PC-3 (cell line): ENCODE measurements around the gene ASCL5. TPM values are rescaled to one million over a fixed set of nuclear protein-coding genes. Genes with fewer than 3 reads are reported as not detected.

Source experiments
- ATAC-seq: fragments of 200-7000 bp; cut with Tn5 transposase; 2 replicates; pipeline ENCODE4 v1.9.1; 2020; ENCODE audit warnings: mild to moderate bottlenecking, moderate library complexity
- BruUV-seq: library from RNA; stranded (reverse); fragments of 400-500 nt; replicated peaks from 2 replicates; lab custom pipeline; 2021; lab: Mats Ljungman, UMichigan
- CTCF ChIA-PET: fragments of 300-600 bp; sonication (Branson Sonifier 250); formaldehyde crosslinking; loops from one replicate; lab custom pipeline; 2022; ENCODE audit warnings: antibody characterized with exemption; lab: Charles Lee
- POLR2A ChIA-PET: fragments of 300-600 bp; sonication (Branson Sonifier 250); formaldehyde crosslinking; loops from one replicate; lab custom pipeline; 2022; ENCODE audit warnings: antibody characterized with exemption; ENCODE audit not compliant: unreplicated experiment; lab: Charles Lee
- DNase-seq: peaks from one replicate; pipeline ENCODE4 v3.0.0-alpha.2; 2015
- H2AFZ ChIP-seq: fragments of 300-600 bp; sonication (generic); 2 replicates; pipeline ENCODE4 v1.6.0; 2016; ENCODE audit warnings: antibody characterized with exemption, low read length
- H3F3A ChIP-seq: fragments of 300-600 bp; sonication (generic); one replicate; pipeline ENCODE4 v1.6.0; 2017; ENCODE audit warnings: antibody characterized with exemption, low read length, control low read depth, mild to moderate bottlenecking; ENCODE audit not compliant: unreplicated experiment
- H3K27ac ChIP-seq: fragments of 300-600 bp; sonication (generic); 2 replicates; pipeline ENCODE4 v1.5.1; 2016; ENCODE audit warnings: mild to moderate bottlenecking, low read length
- H3K27me3 ChIP-seq: fragments of 300-600 bp; sonication (generic); 2 replicates; pipeline ENCODE4 v1.6.1; 2016; ENCODE audit warnings: low read length, mixed read lengths
- H3K36me3 ChIP-seq: fragments of 300-600 bp; sonication (generic); 2 replicates; pipeline ENCODE4 v1.6.1; 2016; ENCODE audit warnings: low read depth, mixed run types, low read length, mixed read lengths
- H3K4me1 ChIP-seq: fragments of 300-600 bp; sonication (generic); 2 replicates; pipeline ENCODE4 v1.5.1; 2016; ENCODE audit warnings: low read length; ENCODE audit not compliant: insufficient read depth
- H3K4me2 ChIP-seq: fragments of 300-600 bp; sonication (generic); 2 replicates; pipeline ENCODE4 v1.6.0; 2016; ENCODE audit warnings: low read length
- H3K4me3 ChIP-seq: fragments of 300-600 bp; sonication (generic); 2 replicates; pipeline ENCODE4 v1.5.1; 2016; ENCODE audit warnings: mild to moderate bottlenecking, low read length, mixed read lengths
- H3K79me2 ChIP-seq: fragments of 300-600 bp; sonication (generic); 2 replicates; pipeline ENCODE4 v1.6.1; 2017; ENCODE audit warnings: low read length, mixed read lengths
- H3K9ac ChIP-seq: fragments of 300-600 bp; sonication (generic); 2 replicates; pipeline ENCODE4 v1.6.0; 2016; ENCODE audit warnings: mild to moderate bottlenecking, low read length
- H3K9me2 ChIP-seq: fragments of 300-600 bp; sonication (generic); replicated peaks from 2 replicates; pipeline ENCODE4 v1.6.1; 2016; ENCODE audit warnings: mixed run types, low read length, mixed read lengths
- H3K9me3 ChIP-seq: fragments of 300-600 bp; sonication (generic); 2 replicates; pipeline ENCODE4 v1.6.1; 2016; ENCODE audit warnings: low read length, mixed read lengths
- H4K20me1 ChIP-seq: fragments of 300-600 bp; sonication (generic); 2 replicates; pipeline ENCODE4 v1.6.1; 2016; ENCODE audit warnings: low read length, mixed read lengths
- EZH2 ChIP-seq: fragments of 300-600 bp; sonication (generic); IDR thresholded peaks from one replicate; pipeline ENCODE4 v1.6.1; 2017; ENCODE audit warnings: antibody characterized with exemption, mild to moderate bottlenecking, low read length; ENCODE audit not compliant: unreplicated experiment
- EZH2phosphoT487 ChIP-seq: fragments of 300-600 bp; sonication (generic); IDR thresholded peaks from 2 replicates; pipeline ENCODE4 v1.6.1; 2018; ENCODE audit warnings: mild to moderate bottlenecking, antibody characterized with exemption, low read length, borderline replicate concordance
- intact Hi-C: fragments of 100-400 bp; cut with micrococcal nuclease; formaldehyde crosslinking; loops from 2 replicates; pipeline ENCODE4 v1.9.0; 2023
- total RNA-seq: library from RNA; depleted of rRNA; stranded (reverse); fragments of >200 nt; gene quantifications from 2 replicates; pipeline ENCODE4 v1.2.3, GENCODE V29; 2014
- TF ChIP-seq, protein P1 (sequence below): fragments of 300-600 bp; sonication (generic); conservative IDR thresholded peaks from 2 replicates; pipeline ENCODE4 v1.5.1; 2017; ENCODE audit warnings: antibody characterized with exemption, low read depth, mild to moderate bottlenecking, low read length

ASCL5 gene
- total RNA-seq, 1 experiment from 2014 or later: 3.1 TPM

DNA sequence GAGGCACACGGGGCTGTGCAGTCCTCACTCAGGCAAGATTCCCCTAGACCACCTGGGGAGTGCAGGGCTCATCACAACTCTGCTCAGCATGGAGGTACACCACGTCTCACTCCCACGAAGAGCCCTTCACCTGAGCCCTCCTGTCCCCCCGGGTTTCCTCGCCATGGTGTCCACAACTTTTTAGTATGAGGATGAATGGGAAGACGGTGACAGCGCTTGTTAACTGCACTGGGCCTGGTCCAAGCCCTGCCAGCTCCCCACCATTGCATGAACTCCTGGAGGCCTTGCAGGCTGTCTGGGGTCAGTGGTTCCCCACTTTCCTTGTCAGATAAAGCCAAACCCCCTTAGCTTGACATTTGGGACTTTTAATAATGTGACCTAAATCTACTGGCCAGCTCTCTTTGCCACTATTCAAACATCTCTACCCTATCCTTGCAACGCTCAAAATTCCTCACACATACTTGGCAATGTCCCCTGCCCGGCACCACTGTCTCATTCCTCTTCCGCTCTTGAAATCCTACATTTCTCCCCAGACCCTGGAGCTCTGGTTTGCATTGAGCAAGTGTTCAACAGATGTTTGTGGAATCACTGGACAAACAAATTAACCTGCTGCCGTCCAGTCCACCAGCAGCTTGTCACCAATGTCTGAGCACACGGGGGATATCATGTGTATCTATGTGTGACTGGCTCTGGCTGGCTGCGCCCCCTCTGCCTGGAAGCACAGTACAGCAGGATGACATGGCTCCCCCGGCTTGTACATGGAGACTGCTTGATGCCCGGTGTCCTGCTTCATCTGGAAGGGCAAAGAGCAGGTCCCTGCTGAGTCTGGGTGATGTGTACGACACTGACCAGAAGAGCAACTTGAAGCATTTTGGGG is 16.1 kb upstream of the ASCL5 start:
- DNase-seq (no peak), ATAC-seq (no peak)
- peaks cover under 1% of the 10 kb centered on the region; the same call in 1 of the 2 replicates for H4K20me1 ChIP-seq
- intact Hi-C loops: no loop called here
- H3K36me3 ChIP-seq: peaks cover 91% of the 10 kb centered on the region
- no peaks in the 10 kb centered on the region for H3F3A ChIP-seq
- no peak overlapping the region for H2AFZ ChIP-seq
- H3K27ac ChIP-seq: no peak overlapping the region
- no peak overlapping the region for H3K4me3 ChIP-seq
- TF ChIP-seq, protein P1, sequence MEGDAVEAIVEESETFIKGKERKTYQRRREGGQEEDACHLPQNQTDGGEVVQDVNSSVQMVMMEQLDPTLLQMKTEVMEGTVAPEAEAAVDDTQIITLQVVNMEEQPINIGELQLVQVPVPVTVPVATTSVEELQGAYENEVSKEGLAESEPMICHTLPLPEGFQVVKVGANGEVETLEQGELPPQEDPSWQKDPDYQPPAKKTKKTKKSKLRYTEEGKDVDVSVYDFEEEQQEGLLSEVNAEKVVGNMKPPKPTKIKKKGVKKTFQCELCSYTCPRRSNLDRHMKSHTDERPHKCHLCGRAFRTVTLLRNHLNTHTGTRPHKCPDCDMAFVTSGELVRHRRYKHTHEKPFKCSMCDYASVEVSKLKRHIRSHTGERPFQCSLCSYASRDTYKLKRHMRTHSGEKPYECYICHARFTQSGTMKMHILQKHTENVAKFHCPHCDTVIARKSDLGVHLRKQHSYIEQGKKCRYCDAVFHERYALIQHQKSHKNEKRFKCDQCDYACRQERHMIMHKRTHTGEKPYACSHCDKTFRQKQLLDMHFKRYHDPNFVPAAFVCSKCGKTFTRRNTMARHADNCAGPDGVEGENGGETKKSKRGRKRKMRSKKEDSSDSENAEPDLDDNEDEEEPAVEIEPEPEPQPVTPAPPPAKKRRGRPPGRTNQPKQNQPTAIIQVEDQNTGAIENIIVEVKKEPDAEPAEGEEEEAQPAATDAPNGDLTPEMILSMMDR: no peak
- no peak for TF ChIP-seq EZH2
- no peak for TF ChIP-seq EZH2phosphoT487
- POLR2A ChIA-PET: no interaction called here
- H3K27me3 ChIP-seq: no peaks in the 10 kb centered on the region
- H3K9me2 ChIP-seq: no peaks in the 10 kb centered on the region
- CTCF ChIA-PET: no interaction called here
- H3K9ac ChIP-seq: no peak overlapping the region
- no peak overlapping the region for H3K4me2 ChIP-seq
- H3K79me2 ChIP-seq: no peaks in the 10 kb centered on the region
- H3K9me3 ChIP-seq: no peaks in the 10 kb centered on the region
- no TSS peak for BruUV-seq
- H3K4me1 ChIP-seq: peaks cover 3% of the 10 kb centered on the region

DNA sequence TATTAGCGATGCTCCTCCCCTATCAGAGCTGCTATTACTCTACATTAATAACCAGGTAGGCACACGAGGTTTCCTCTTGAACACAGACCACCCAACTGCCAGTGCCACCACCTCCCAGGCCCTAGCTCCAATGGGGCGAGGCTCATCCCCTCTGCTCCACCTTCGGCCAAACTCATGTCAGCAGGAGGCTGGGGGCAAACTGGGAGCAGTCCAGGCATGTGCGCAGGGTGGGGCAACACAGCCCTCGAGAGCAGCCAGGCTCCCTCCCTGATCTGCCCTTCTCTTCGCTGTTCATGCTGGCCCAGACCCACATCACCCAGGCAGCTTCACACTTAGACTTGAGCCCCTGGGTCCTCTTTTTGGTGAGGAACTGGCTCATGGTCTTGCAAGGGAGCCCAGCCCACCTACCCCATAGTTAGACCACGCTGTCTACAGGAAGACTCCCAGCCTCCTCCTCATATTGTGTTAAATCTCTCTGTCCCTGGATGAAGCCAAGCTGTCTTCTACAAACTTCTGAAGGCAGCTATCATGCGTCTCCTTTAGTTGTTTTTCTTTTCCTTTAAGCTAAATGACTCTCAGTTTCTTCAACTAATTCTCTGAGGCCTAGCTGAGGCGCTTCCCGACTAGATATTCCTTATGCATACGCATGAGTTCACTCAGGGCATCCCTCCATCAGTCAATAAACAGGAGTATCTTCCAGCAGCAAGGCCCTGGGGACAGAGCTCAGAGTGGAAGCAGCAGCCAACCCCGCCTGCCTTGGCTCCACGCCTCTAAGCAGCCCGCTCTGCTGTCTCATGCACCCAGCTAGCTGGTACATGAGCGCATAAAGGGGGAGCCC is 15.2 kb upstream of the ASCL5 start:
- CTCF ChIA-PET: no interaction called here
- TF ChIP-seq EZH2 (no peak), EZH2phosphoT487 (no peak)
- TF ChIP-seq, protein P1: no peak
- Histone ChIP-seq H3K27ac (no peak overlapping the region), H3K9ac (no peak overlapping the region), H3K79me2 (no peaks in the 10 kb centered on the region), H3K27me3 (no peaks in the 10 kb centered on the region), H3K36me3 (peaks cover 82% of the 10 kb centered on the region), H3K4me3 (no peak overlapping the region), H3K4me1 (peaks cover 11% of the 10 kb centered on the region), H3K4me2 (no peak overlapping the region), H3K9me3 (no peaks in the 10 kb centered on the region), H3F3A (peaks cover 4% of the 10 kb centered on the region), H4K20me1 (peaks cover 4% of the 10 kb centered on the region), H3K9me2 (no peaks in the 10 kb centered on the region), H2AFZ (no peak overlapping the region)
- ATAC-seq (no peak), DNase-seq (no peak)
- intact Hi-C loops: no loop called here
- POLR2A ChIA-PET: no interaction called here
- BruUV-seq: no TSS peak
